Uterus (tissue), 4 donors: ENCODE results near the gene NDUFA11. TPM values are rescaled to one million over a fixed set of nuclear protein-coding genes. Genes with fewer than 3 reads are reported as not detected.

Experiments used
- DNase-seq, 2 donors: peaks; one replicate each; pipeline ENCODE4 v3.0.0-alpha.2; 2019 to 2020
- H3K27ac ChIP-seq, 2 donors: fragments of 200-600 bp; sonication (generic); 1 replicate in 1 of 2; 2 replicates in 1 of 2; pipeline ENCODE4 v1.5.1; 2016 to 2018
- H3K27me3 ChIP-seq, 2 donors: fragments of 200-600 bp; sonication (generic); one replicate each; pipeline ENCODE4 v1.5.1; 2018 to 2019; ENCODE audit warnings: control low read depth in 1 of 2
- H3K36me3 ChIP-seq, 2 donors: fragments of 200-600 bp; sonication (generic); one replicate each; pipeline ENCODE4 v1.5.1; 2019; ENCODE audit warnings: control low read depth in 1 of 2
- H3K4me1 ChIP-seq, 2 donors: fragments of 200-600 bp; sonication (generic); one replicate each; pipeline ENCODE4 v1.5.1; 2018 to 2019; ENCODE audit warnings: control low read depth in 1 of 2
- H3K4me3 ChIP-seq, 2 donors: fragments of 200-600 bp; sonication (generic); 1 replicate in 1 of 2; 2 replicates in 1 of 2; pipeline ENCODE4 v1.5.1; 2018 to 2019; ENCODE audit warnings: mild to moderate bottlenecking in 1 of 2
- H3K9me3 ChIP-seq, 2 donors: fragments of 200-600 bp; sonication (generic); one replicate each; pipeline ENCODE4 v1.5.1; 2019; ENCODE audit warnings: control low read depth in 1 of 2
- CTCF ChIP-seq, 4 experiments: fragments of 200-600 bp in 2 of 4; fragments of 450-650 bp in 2 of 4; sonication (generic) in 2 of 4; IDR thresholded peaks; one replicate each; pipeline ENCODE4 v1.5.1; 2016 to 2019; ENCODE audit warnings: antibody characterized with exemption in 4 of 4, mild to moderate bottlenecking in 2 of 4, moderate library complexity in 1 of 4
- POLR2A ChIP-seq, 2 donors: fragments of 450-650 bp; IDR thresholded peaks; one replicate each; pipeline ENCODE4 v1.6.1; 2016; ENCODE audit warnings: antibody characterized with exemption in 2 of 2, mild to moderate bottlenecking in 1 of 2, moderate library complexity in 1 of 2
- intact Hi-C: fragments of 100-400 bp; cut with DNase I; formaldehyde crosslinking; loops from one replicate; pipeline ENCODE4 v1.15.1; 2023; ENCODE audit warnings: low total_unique reads
- total RNA-seq, 4 donors: library from RNA; depleted of rRNA in 3 of 4; stranded (reverse); fragments of >200 nt in 3 of 4; gene quantifications; one replicate each; pipeline versions ENCODE4 v1.1.0 to v1.2.4, GENCODE V29; 2014 to 2023
- donor health status: DM: yes; HTN: yes; CAD: no.

The NDUFA11 gene
- total RNA-seq, 4 donors from 2014 or later, result 68.7 to 261 (median 150) TPM

GRCh38 chr19:5936292-5936592, 32.7 kb upstream of the NDUFA11 start:
- intact Hi-C loops, result no loop called here
- no peak for TF ChIP-seq CTCF (IDR thresholded peaks at IDR 0.05)
- no peak for TF ChIP-seq POLR2A (IDR thresholded peaks at IDR 0.05)
- H3K36me3 ChIP-seq, result no peaks in the 10 kb centered on the region
- no peaks in the 10 kb centered on the region for H3K27me3 ChIP-seq
- H3K9me3 ChIP-seq, result no peaks in the 10 kb centered on the region
- peaks cover 20 to 33% of the 10 kb centered on the region in 2 donors for H3K4me1 ChIP-seq
- no peak overlapping the region for H3K4me3 ChIP-seq
- H3K27ac ChIP-seq, result peak overlapping the region; percentile 75 to 87
- no peak for DNase-seq

- no peak for DNase-seq
- no peak for TF ChIP-seq POLR2A (IDR thresholded peaks at IDR 0.05)
- no peak for TF ChIP-seq CTCF (IDR thresholded peaks at IDR 0.05)
- H3K27ac ChIP-seq, result peak overlapping the region; percentile 75 to 87
- intact Hi-C loops, result no loop called here
- H3K9me3 ChIP-seq, result no peaks in the 10 kb centered on the region
- H3K27me3 ChIP-seq, result no peaks in the 10 kb centered on the region
- H3K4me1 ChIP-seq, result peaks cover 20 to 33% of the 10 kb centered on the region in 2 donors
- H3K36me3 ChIP-seq, result no peaks in the 10 kb centered on the region
- no peak overlapping the region for H3K4me3 ChIP-seq
Measured at GRCh38 chr19:5935473-5936291, 32.1 kb upstream of the NDUFA11 start.

GRCh38 chr19:5934774-5935472, 31.3 kb upstream of the NDUFA11 start:
- peaks cover 20 to 33% of the 10 kb centered on the region in 2 donors for H3K4me1 ChIP-seq
- H3K27me3 ChIP-seq, result no peaks in the 10 kb centered on the region
- intact Hi-C loops, result no loop called here
- peak overlapping the region in 1 of 2 donors; percentile 4 for H3K4me3 ChIP-seq
- H3K27ac ChIP-seq, result peak overlapping the region; percentile 75 to 87
- peak; percentile 78 to 84 for DNase-seq
- H3K36me3 ChIP-seq, result no peaks in the 10 kb centered on the region
- no peak for TF ChIP-seq CTCF (IDR thresholded peaks at IDR 0.05)
- no peak for TF ChIP-seq POLR2A (IDR thresholded peaks at IDR 0.05)
- H3K9me3 ChIP-seq, result no peaks in the 10 kb centered on the region

- Histone ChIP-seq H3K36me3 (no peaks in the 10 kb centered on the region), H3K27me3 (no peaks in the 10 kb centered on the region), H3K9me3 (no peaks in the 10 kb centered on the region), H3K4me3 (no peak overlapping the region), H3K4me1 (peaks cover 20 to 33% of the 10 kb centered on the region in 2 donors), H3K27ac (peak overlapping the region; percentile 75 to 87)
- no peak for TF ChIP-seq CTCF (IDR thresholded peaks at IDR 0.05)
- TF ChIP-seq POLR2A (IDR thresholded peaks at IDR 0.05), result no peak
- intact Hi-C loops, result no loop called here
- no peak for DNase-seq
Measured at GRCh38 chr19:5934069-5934401, 30.4 kb upstream of the NDUFA11 start.

GRCh38 chr19:5933391-5934068, 29.9 kb upstream of the NDUFA11 start:
- Histone ChIP-seq H3K4me1 (peaks cover 20 to 33% of the 10 kb centered on the region in 2 donors), H3K4me3 (no peak overlapping the region), H3K36me3 (no peaks in the 10 kb centered on the region), H3K27me3 (no peaks in the 10 kb centered on the region), H3K9me3 (no peaks in the 10 kb centered on the region), H3K27ac (peak overlapping the region; percentile 75 to 87)
- intact Hi-C loops, result no loop called here
- no peak for TF ChIP-seq CTCF (IDR thresholded peaks at IDR 0.05)
- TF ChIP-seq POLR2A (IDR thresholded peaks at IDR 0.05), result no peak
- DNase-seq, result peak in 1 of 2 donors; percentile 47
